HepG2 (cell line): ENCODE data around the gene CSNK1D. TPM values are rescaled to one million over a fixed set of nuclear protein-coding genes. Genes with fewer than 3 reads are reported as not detected.

Experiments
- FOXO1 ChIP-seq: sonication (generic); formaldehyde crosslinking; IDR thresholded peaks from 2 replicates; pipeline ENCODE4 v1.4.0; 2020; ENCODE audit warnings: missing genetic modification reagents
- HNRNPL ChIP-seq: fragments of 200-400 bp; formaldehyde crosslinking; IDR thresholded peaks from 2 replicates; pipeline ENCODE4 v1.6.1; 2017; ENCODE audit warnings: mild to moderate bottlenecking, low read depth, low read length
- MLLT10 ChIP-seq: sonication (generic); formaldehyde crosslinking; IDR thresholded peaks from 2 replicates; pipeline ENCODE4 v1.4.0; 2020; ENCODE audit warnings: missing genetic modification reagents
- MXI1 ChIP-seq: IDR thresholded peaks from 3 replicates; pipeline ENCODE4 v1.6.1; 2012; ENCODE audit warnings: low read depth, low read length, inconsistent platforms, borderline replicate concordance
- NONO ChIP-seq, 2 experiments: fragments of 450-650 bp in 1 of 2; sonication (generic) in 1 of 2; formaldehyde crosslinking in 1 of 2; IDR thresholded peaks in 1 of 2; conservative IDR thresholded peaks in 1 of 2; 2 replicates each; pipeline versions ENCODE4 v1.6.1 to v1.8.0; 2017 to 2022; ENCODE audit warnings: mild to moderate bottlenecking in 1 of 2, missing genetic modification reagents in 1 of 2, moderate library complexity in 1 of 2
- REL ChIP-seq: sonication (generic); formaldehyde crosslinking; conservative IDR thresholded peaks from 2 replicates; pipeline ENCODE4 v1.8.0; 2022; ENCODE audit warnings: mild to moderate bottlenecking, missing genetic modification reagents, moderate library complexity
- SP1 ChIP-seq, 2 experiments: fragments of 450-650 bp in 1 of 2; sonication (generic) in 1 of 2; formaldehyde crosslinking in 1 of 2; IDR thresholded peaks; 2 replicates each; pipeline versions ENCODE4 v1.4.0 to v1.6.1; 2016 to 2020; ENCODE audit warnings: missing genetic modification reagents in 1 of 2
- ZFP37 ChIP-seq: sonication (generic); formaldehyde crosslinking; IDR thresholded peaks from 2 replicates; pipeline ENCODE4 v1.4.0; 2020; ENCODE audit warnings: missing genetic modification reagents, borderline replicate concordance
- ZNF432 ChIP-seq: sonication (generic); formaldehyde crosslinking; IDR thresholded peaks from 2 replicates; pipeline ENCODE4 v1.5.0; 2020; ENCODE audit warnings: missing genetic modification reagents, mild to moderate bottlenecking, borderline replicate concordance
- ZNF446 ChIP-seq: sonication (generic); formaldehyde crosslinking; IDR thresholded peaks from 2 replicates; pipeline ENCODE4 v1.5.0; 2020; ENCODE audit warnings: mild to moderate bottlenecking, missing genetic modification reagents
- ZNF724P ChIP-seq: sonication (generic); formaldehyde crosslinking; IDR thresholded peaks from 2 replicates; pipeline ENCODE4 v1.8.0; 2022; ENCODE audit warnings: missing genetic modification reagents, borderline replicate concordance
- ZNF747 ChIP-seq: sonication (generic); formaldehyde crosslinking; IDR thresholded peaks from 2 replicates; pipeline ENCODE4 v1.8.1; 2023; ENCODE audit warnings: missing genetic modification reagents, mild to moderate bottlenecking, borderline replicate concordance
- polyA plus RNA-seq, 8 experiments: library from polyadenylated mRNA; depleted of rRNA in 3 of 8; stranded (reverse) in 7 of 8; unstranded in 1 of 8; fragments of >200 nt; fragmentation: Illumina TruSeq in 4 of 8; extraction: Trizol in 4 of 8; gene quantifications; 2 replicates each; pipeline versions ENCODE4 v1.2.1 to v1.2.3, GENCODE V29; 2011 to 2016; ENCODE audit warnings: low read depth in 4 of 8, missing spikeins in 1 of 8, mixed read lengths in 1 of 8; ENCODE audit not compliant: insufficient read depth in 1 of 8
- total RNA-seq, 5 experiments: library from RNA; depleted of rRNA; stranded (reverse); fragments of >200 nt; fragmentation: Illumina TruSeq; extraction: Trizol; gene quantifications; 2 replicates each; pipeline ENCODE4 v1.2.3, GENCODE V29; 2016; ENCODE audit warnings: low read depth in 1 of 5
- TF ChIP-seq, protein P1 (sequence below): IDR thresholded peaks from 2 replicates; pipeline ENCODE4 v1.6.1; 2016; ENCODE audit warnings: mild to moderate bottlenecking
- TF ChIP-seq, protein P2 (sequence below): IDR thresholded peaks from 2 replicates; pipeline ENCODE4 v1.6.1; 2016; ENCODE audit warnings: missing compliant biosample characterization, missing genetic modification reagents, borderline replicate concordance
- TF ChIP-seq, protein P3 (sequence below), 2 experiments: sonication (generic) in 1 of 2; formaldehyde crosslinking in 1 of 2; IDR thresholded peaks; 2 replicates each; pipeline versions ENCODE4 v1.4.0 to v1.6.1; 2018 to 2020; ENCODE audit warnings: missing genetic modification reagents in 2 of 2, borderline replicate concordance in 1 of 2, low read depth in 1 of 2, mild to moderate bottlenecking in 1 of 2, missing biosample characterization in 1 of 2
- TF ChIP-seq, protein P4 (sequence below): sonication (generic); formaldehyde crosslinking; conservative IDR thresholded peaks from 2 replicates; pipeline ENCODE4 v1.4.0; 2020; ENCODE audit warnings: missing genetic modification reagents
- TF ChIP-seq, protein P5 (sequence below): sonication (generic); formaldehyde crosslinking; IDR thresholded peaks from 2 replicates; pipeline ENCODE4 v1.4.0; 2020; ENCODE audit warnings: low read depth, missing genetic modification reagents
- TF ChIP-seq, protein P6 (sequence below): sonication (generic); formaldehyde crosslinking; IDR thresholded peaks from 2 replicates; pipeline ENCODE4 v1.8.1; 2023; ENCODE audit warnings: missing genetic modification reagents, mild to moderate bottlenecking, borderline replicate concordance

Gene CSNK1D
- total and polyA plus RNA-seq, 2 of the 13 experiments (the other 11 are each of a cell fraction or from before 2014, with no cell fraction given) = 31.5 to 128 TPM

DNA sequence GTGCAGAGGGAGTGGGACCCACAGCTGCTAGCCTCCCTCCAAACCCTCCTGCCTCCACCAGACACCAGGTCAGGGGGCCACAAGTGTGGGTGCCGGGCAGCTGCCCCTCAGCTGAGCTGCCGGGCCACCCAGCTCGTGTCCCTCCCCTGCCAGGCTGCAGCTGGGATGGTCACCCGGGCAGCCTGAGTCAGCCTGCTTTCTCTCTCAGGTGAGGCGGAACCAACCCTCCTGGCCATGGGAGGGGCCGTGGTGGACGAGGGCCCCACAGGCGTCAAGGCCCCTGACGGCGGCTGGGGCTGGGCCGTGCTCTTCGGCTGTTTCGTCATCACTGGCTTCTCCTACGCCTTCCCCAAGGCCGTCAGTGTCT, 37.7 kb downstream of the CSNK1D start (continued):
- TF ChIP-seq, protein P1, sequence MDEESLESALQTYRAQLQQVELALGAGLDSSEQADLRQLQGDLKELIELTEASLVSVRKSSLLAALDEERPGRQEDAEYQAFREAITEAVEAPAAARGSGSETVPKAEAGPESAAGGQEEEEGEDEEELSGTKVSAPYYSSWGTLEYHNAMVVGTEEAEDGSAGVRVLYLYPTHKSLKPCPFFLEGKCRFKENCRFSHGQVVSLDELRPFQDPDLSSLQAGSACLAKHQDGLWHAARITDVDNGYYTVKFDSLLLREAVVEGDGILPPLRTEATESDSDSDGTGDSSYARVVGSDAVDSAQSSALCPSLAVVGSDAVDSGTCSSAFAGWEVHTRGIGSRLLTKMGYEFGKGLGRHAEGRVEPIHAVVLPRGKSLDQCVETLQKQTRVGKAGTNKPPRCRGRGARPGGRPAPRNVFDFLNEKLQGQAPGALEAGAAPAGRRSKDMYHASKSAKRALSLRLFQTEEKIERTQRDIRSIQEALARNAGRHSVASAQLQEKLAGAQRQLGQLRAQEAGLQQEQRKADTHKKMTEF (CRISPR knock-in tag) = no peak
- TF ChIP-seq ZNF724P (no peak), NONO (IDR thresholded peaks at IDR 0.05) (no peak), NONO (CRISPR knock-in tag; conservative IDR thresholded peaks at IDR 0.05) (peak; percentile 8; the same call in 1 of the 2 replicates), ZFP37 (CRISPR knock-in tag) (no peak), ZNF446 (CRISPR knock-in tag) (no peak), ZNF747 (no peak), REL (CRISPR knock-in tag) (no peak), MLLT10 (CRISPR knock-in tag) (no peak), SP1 (IDR thresholded peaks at IDR 0.05) (no peak), SP1 (CRISPR knock-in tag; IDR thresholded peaks at IDR 0.05) (no peak), ZNF432 (CRISPR knock-in tag) (no peak), FOXO1 (CRISPR knock-in tag) (peak; percentile 2; the same call in 1 of the 2 replicates), HNRNPL (0 out of 2 replicates have a peak, but pooled peaks have one; percentile 21), MXI1 (no peak)
- TF ChIP-seq, protein P2, sequence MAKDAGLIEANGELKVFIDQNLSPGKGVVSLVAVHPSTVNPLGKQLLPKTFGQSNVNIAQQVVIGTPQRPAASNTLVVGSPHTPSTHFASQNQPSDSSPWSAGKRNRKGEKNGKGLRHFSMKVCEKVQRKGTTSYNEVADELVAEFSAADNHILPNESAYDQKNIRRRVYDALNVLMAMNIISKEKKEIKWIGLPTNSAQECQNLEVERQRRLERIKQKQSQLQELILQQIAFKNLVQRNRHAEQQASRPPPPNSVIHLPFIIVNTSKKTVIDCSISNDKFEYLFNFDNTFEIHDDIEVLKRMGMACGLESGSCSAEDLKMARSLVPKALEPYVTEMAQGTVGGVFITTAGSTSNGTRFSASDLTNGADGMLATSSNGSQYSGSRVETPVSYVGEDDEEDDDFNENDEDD = no peak
- TF ChIP-seq, protein P3, sequence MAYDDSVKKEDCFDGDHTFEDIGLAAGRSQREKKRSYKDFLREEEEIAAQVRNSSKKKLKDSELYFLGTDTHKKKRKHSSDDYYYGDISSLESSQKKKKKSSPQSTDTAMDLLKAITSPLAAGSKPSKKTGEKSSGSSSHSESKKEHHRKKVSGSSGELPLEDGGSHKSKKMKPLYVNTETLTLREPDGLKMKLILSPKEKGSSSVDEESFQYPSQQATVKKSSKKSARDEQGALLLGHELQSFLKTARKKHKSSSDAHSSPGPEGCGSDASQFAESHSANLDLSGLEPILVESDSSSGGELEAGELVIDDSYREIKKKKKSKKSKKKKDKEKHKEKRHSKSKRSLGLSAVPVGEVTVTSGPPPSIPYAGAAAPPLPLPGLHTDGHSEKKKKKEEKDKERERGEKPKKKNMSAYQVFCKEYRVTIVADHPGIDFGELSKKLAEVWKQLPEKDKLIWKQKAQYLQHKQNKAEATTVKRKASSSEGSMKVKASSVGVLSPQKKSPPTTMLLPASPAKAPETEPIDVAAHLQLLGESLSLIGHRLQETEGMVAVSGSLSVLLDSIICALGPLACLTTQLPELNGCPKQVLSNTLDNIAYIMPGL (CRISPR knock-in tag; IDR thresholded peaks at IDR 0.05; ENCODE audit: borderline replicate concordance in 1 of 2, low read depth in 1 of 2) = 0 out of 4 replicates have a peak, but pooled peaks of 1 of the 2 experiments have one; percentile 4
- TF ChIP-seq, protein P4, sequence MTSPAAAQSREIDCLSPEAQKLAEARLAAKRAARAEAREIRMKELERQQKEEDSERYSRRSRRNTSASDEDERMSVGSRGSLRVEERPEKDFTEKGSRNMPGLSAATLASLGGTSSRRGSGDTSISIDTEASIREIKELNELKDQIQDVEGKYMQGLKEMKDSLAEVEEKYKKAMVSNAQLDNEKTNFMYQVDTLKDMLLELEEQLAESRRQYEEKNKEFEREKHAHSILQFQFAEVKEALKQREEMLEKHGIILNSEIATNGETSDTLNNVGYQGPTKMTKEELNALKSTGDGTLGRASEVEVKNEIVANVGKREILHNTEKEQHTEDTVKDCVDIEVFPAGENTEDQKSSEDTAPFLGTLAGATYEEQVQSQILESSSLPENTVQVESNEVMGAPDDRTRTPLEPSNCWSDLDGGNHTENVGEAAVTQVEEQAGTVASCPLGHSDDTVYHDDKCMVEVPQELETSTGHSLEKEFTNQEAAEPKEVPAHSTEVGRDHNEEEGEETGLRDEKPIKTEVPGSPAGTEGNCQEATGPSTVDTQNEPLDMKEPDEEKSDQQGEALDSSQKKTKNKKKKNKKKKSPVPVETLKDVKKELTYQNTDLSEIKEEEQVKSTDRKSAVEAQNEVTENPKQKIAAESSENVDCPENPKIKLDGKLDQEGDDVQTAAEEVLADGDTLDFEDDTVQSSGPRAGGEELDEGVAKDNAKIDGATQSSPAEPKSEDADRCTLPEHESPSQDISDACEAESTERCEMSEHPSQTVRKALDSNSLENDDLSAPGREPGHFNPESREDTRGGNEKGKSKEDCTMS (CRISPR knock-in tag) = no peak
- TF ChIP-seq, protein P5, sequence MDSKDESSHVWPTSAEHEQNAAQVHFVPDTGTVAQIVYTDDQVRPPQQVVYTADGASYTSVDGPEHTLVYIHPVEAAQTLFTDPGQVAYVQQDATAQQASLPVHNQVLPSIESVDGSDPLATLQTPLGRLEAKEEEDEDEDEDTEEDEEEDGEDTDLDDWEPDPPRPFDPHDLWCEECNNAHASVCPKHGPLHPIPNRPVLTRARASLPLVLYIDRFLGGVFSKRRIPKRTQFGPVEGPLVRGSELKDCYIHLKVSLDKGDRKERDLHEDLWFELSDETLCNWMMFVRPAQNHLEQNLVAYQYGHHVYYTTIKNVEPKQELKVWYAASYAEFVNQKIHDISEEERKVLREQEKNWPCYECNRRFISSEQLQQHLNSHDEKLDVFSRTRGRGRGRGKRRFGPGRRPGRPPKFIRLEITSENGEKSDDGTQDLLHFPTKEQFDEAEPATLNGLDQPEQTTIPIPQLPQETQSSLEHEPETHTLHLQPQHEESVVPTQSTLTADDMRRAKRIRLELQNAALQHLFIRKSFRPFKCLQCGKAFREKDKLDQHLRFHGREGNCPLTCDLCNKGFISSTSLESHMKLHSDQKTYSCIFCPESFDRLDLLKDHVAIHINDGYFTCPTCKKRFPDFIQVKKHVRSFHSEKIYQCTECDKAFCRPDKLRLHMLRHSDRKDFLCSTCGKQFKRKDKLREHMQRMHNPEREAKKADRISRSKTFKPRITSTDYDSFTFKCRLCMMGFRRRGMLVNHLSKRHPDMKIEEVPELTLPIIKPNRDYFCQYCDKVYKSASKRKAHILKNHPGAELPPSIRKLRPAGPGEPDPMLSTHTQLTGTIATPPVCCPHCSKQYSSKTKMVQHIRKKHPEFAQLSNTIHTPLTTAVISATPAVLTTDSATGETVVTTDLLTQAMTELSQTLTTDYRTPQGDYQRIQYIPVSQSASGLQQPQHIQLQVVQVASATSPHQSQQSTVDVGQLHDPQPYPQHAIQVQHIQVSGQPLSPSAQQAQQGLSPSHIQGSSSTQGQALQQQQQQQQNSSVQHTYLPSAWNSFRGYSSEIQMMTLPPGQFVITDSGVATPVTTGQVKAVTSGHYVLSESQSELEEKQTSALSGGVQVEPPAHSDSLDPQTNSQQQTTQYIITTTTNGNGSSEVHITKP (CRISPR knock-in tag) = 0 out of 2 replicates have a peak, but pooled peaks have one; percentile 6
- TF ChIP-seq, protein P6, sequence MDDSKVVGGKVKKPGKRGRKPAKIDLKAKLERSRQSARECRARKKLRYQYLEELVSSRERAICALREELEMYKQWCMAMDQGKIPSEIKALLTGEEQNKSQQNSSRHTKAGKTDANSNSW (CRISPR knock-in tag) = no peak; the same call in 1 of the 2 replicates
